GM19240 (cell line): ENCODE measurements around the gene SLC1A1.

Experiments used
- DNase-seq: peaks from one replicate; pipeline ENCODE4 v3.0.0; 2011; ENCODE audit warnings: low spot score; ENCODE audit not compliant: insufficient read length

Gene SLC1A1

GRCh38 chr9:4489919-4490704 lies at the start of gene SLC1A1:
TSS of gene SLC1A1 (plus strand) at chr9:4490468. CDS start at chr9:4490680, 212 bp downstream.
- peak; percentile 59 for DNase-seq

GRCh38 chr9:4442806-4443205 lies 47.5 kb upstream of the SLC1A1 start:
- DNase-seq = no peak

- no peak for DNase-seq
Measured at GRCh38 chr9:4443439-4443838, 46.8 kb upstream of the SLC1A1 start.

GRCh38 chr9:4461437-4461836 lies 28.8 kb upstream of the SLC1A1 start:
- DNase-seq = no peak

GRCh38 chr9:4463824-4464223 lies 26.4 kb upstream of the SLC1A1 start:
- DNase-seq = no peak

GRCh38 chr9:4464911-4465513 lies 25.3 kb upstream of the SLC1A1 start:
- peak; percentile 24 for DNase-seq

- no peak for DNase-seq
Measured at GRCh38 chr9:4465910-4466309, 24.4 kb upstream of the SLC1A1 start.

GRCh38 chr9:4475301-4475700 lies 15.0 kb upstream of the SLC1A1 start:
- no peak for DNase-seq

- DNase-seq = no peak
Measured at GRCh38 chr9:4486176-4486575, 4.1 kb upstream of the SLC1A1 start.

- no peak for DNase-seq
Measured at GRCh38 chr9:4489562-4489918, 728 bp upstream of the SLC1A1 start.

GRCh38 chr9:4490705-4491625 lies 697 bp downstream of the SLC1A1 start:
- no peak for DNase-seq

GRCh38 chr9:4491626-4491975 lies 1.3 kb downstream of the SLC1A1 start:
- DNase-seq = no peak

- DNase-seq = no peak
Measured at GRCh38 chr9:4494332-4494731, 4.1 kb downstream of the SLC1A1 start.

GRCh38 chr9:4494806-4495205 lies 4.5 kb downstream of the SLC1A1 start:
- no peak for DNase-seq

GRCh38 chr9:4495537-4495936 lies 5.3 kb downstream of the SLC1A1 start:
- DNase-seq = no peak

- DNase-seq = no peak
Measured at GRCh38 chr9:4496497-4496896, 6.2 kb downstream of the SLC1A1 start.

- no peak for DNase-seq
Measured at GRCh38 chr9:4497395-4497794, 7.1 kb downstream of the SLC1A1 start.

- no peak for DNase-seq
Measured at GRCh38 chr9:4497855-4498254, 7.6 kb downstream of the SLC1A1 start.

GRCh38 chr9:4499917-4500316 lies 9.6 kb downstream of the SLC1A1 start:
- DNase-seq = no peak

GRCh38 chr9:4501147-4501507 lies 10.9 kb downstream of the SLC1A1 start:
- no peak for DNase-seq

- no peak for DNase-seq
Measured at GRCh38 chr9:4502444-4502843, 12.2 kb downstream of the SLC1A1 start.

GRCh38 chr9:4503103-4503502 lies 12.8 kb downstream of the SLC1A1 start:
- no peak for DNase-seq
